ENCODE measurements around the gene CPNE2. TPM values are rescaled to one million over a fixed set of nuclear protein-coding genes. Genes with fewer than 3 reads are reported as not detected.

The CPNE2 gene
- total RNA-seq, 4 donors from 2014 or later = 25.1 to 41.4 (median 40.6) TPM

- Histone ChIP-seq H3K27ac (no peak overlapping the region), H3K4me1 (no peaks in the 10 kb centered on the region), H3K4me3 (no peak overlapping the region), H3K27me3 (no peaks in the 10 kb centered on the region), H3K9me3 (no peaks in the 10 kb centered on the region), H3K36me3 (no peaks in the 10 kb centered on the region)
- intact Hi-C loops (cut with DNase I; ENCODE audit: low total_unique reads) = no loop called here
- no peak for DNase-seq
- no peak for TF ChIP-seq CTCF (IDR thresholded peaks at IDR 0.05)
- no peak for TF ChIP-seq POLR2A (IDR thresholded peaks at IDR 0.05)
Measured at GRCh38 chr16:57127037-57127763, 34.8 kb downstream of the CPNE2 start.

- H3K27me3 ChIP-seq = no peaks in the 10 kb centered on the region
- H3K4me3 ChIP-seq = no peak overlapping the region
- no peak for TF ChIP-seq CTCF (IDR thresholded peaks at IDR 0.05)
- no peak for TF ChIP-seq POLR2A (IDR thresholded peaks at IDR 0.05)
- intact Hi-C loops (cut with DNase I; ENCODE audit: low total_unique reads) = no loop called here
- no peak overlapping the region for H3K27ac ChIP-seq
- DNase-seq = no peak
- H3K9me3 ChIP-seq = no peaks in the 10 kb centered on the region
- no peaks in the 10 kb centered on the region for H3K4me1 ChIP-seq
- no peaks in the 10 kb centered on the region for H3K36me3 ChIP-seq
Measured at GRCh38 chr16:57127836-57128235, 35.5 kb downstream of the CPNE2 start.

- H3K36me3 ChIP-seq = no peaks in the 10 kb centered on the region
Measured at GRCh38 chr16:57128771-57129389, 36.5 kb downstream of the CPNE2 start.

GRCh38 chr16:57130950-57131321 lies 38.6 kb downstream of the CPNE2 start:
- Histone ChIP-seq H3K36me3 (no peaks in the 10 kb centered on the region), H3K4me3 (no peak overlapping the region), H3K27me3 (no peaks in the 10 kb centered on the region), H3K9me3 (no peaks in the 10 kb centered on the region), H3K4me1 (no peaks in the 10 kb centered on the region), H3K27ac (no peak overlapping the region)
- TF ChIP-seq POLR2A (IDR thresholded peaks at IDR 0.05) (no peak), CTCF (IDR thresholded peaks at IDR 0.05) (no peak)
- intact Hi-C loops (cut with DNase I; ENCODE audit: low total_unique reads) = no loop called here
- DNase-seq = no peak

More at GRCh38 chr16:57128771-57129389, 36.5 kb downstream of the CPNE2 start:
- Histone ChIP-seq H3K4me3 (no peak overlapping the region), H3K27me3 (no peaks in the 10 kb centered on the region), H3K4me1 (no peaks in the 10 kb centered on the region), H3K9me3 (no peaks in the 10 kb centered on the region), H3K27ac (no peak overlapping the region)
- TF ChIP-seq POLR2A (IDR thresholded peaks at IDR 0.05) (no peak), CTCF (IDR thresholded peaks at IDR 0.05) (no peak)
- intact Hi-C loops (cut with DNase I; ENCODE audit: low total_unique reads) = no loop called here
- DNase-seq = no peak

- intact Hi-C loops (cut with DNase I; ENCODE audit: low total_unique reads) = no loop called here
- Histone ChIP-seq H3K4me1 (no peaks in the 10 kb centered on the region), H3K36me3 (no peaks in the 10 kb centered on the region), H3K9me3 (no peaks in the 10 kb centered on the region), H3K4me3 (no peak overlapping the region), H3K27ac (no peak overlapping the region), H3K27me3 (no peaks in the 10 kb centered on the region)
- DNase-seq = no peak
- TF ChIP-seq CTCF (IDR thresholded peaks at IDR 0.05) (no peak), POLR2A (IDR thresholded peaks at IDR 0.05) (no peak)
Measured at GRCh38 chr16:57131351-57131970, 39.1 kb downstream of the CPNE2 start.

Data from uterus (tissue), 4 donors.